ENCODE results near the gene HMGN2. TPM values are rescaled to one million over a fixed set of nuclear protein-coding genes. Genes with fewer than 3 reads are reported as not detected.

The HMGN2 gene
- total and polyA plus RNA-seq, 10 of the 15 experiments (the other 5 are each of a cell fraction or from before 2014, with no cell fraction given), result 249 to 2,682 (median 694) TPM

GRCh38 chr1:26452459-26453183 is 19.6 kb upstream of the HMGN2 start:
- BruUV-seq (replicated peaks), result no TSS peak
- TF ChIP-seq CBFB (IDR thresholded peaks at IDR 0.05; ENCODE audit: low read depth) (no peak), SMAD5 (IDR thresholded peaks at IDR 0.05; ENCODE audit: low read depth) (no peak), CHD1 (IDR thresholded peaks at IDR 0.05; ENCODE audit: low read depth, low read length) (no peak), ATF2 (IDR thresholded peaks at IDR 0.05; ENCODE audit: low read length) (no peak), NFXL1 (IDR thresholded peaks at IDR 0.05; ENCODE audit: borderline replicate concordance) (no peak), LARP7 (IDR thresholded peaks at IDR 0.05) (no peak), SRF (IDR thresholded peaks at IDR 0.05; ENCODE audit: low read depth in 2 of 2, low read length in 2 of 2) (no peak), WRNIP1 (IDR thresholded peaks at IDR 0.05; ENCODE audit: borderline replicate concordance, low read depth, low read length) (no peak), MEF2A (IDR thresholded peaks at IDR 0.05; ENCODE audit: insufficient read depth, low read depth, low read length) (no peak), E2F8 (IDR thresholded peaks at IDR 0.05; ENCODE audit: low read depth, partially characterized antibody) (no peak), MXI1 (IDR thresholded peaks at IDR 0.05; ENCODE audit: low read depth, low read length) (no peak), KAT2A (conservative IDR thresholded peaks at IDR 0.05; ENCODE audit: control insufficient read depth, low read depth, low read length) (no peak), BCL11A (IDR thresholded peaks at IDR 0.05; ENCODE audit: low read depth, low read length) (no peak)
- TF ChIP-seq, protein P1, sequence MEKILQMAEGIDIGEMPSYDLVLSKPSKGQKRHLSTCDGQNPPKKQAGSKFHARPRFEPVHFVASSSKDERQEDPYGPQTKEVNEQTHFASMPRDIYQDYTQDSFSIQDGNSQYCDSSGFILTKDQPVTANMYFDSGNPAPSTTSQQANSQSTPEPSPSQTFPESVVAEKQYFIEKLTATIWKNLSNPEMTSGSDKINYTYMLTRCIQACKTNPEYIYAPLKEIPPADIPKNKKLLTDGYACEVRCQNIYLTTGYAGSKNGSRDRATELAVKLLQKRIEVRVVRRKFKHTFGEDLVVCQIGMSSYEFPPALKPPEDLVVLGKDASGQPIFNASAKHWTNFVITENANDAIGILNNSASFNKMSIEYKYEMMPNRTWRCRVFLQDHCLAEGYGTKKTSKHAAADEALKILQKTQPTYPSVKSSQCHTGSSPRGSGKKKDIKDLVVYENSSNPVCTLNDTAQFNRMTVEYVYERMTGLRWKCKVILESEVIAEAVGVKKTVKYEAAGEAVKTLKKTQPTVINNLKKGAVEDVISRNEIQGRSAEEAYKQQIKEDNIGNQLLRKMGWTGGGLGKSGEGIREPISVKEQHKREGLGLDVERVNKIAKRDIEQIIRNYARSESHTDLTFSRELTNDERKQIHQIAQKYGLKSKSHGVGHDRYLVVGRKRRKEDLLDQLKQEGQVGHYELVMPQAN (conservative IDR thresholded peaks at IDR 0.05), result no peak
- TF ChIP-seq, protein P2, sequence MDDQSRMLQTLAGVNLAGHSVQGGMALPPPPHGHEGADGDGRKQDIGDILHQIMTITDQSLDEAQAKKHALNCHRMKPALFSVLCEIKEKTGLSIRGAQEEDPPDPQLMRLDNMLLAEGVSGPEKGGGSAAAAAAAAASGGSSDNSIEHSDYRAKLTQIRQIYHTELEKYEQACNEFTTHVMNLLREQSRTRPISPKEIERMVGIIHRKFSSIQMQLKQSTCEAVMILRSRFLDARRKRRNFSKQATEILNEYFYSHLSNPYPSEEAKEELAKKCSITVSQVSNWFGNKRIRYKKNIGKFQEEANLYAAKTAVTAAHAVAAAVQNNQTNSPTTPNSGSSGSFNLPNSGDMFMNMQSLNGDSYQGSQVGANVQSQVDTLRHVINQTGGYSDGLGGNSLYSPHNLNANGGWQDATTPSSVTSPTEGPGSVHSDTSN (IDR thresholded peaks at IDR 0.05; ENCODE audit: insufficient replicate concordance, low read depth, low read length), result no peak
- TF ChIP-seq, protein P3, sequence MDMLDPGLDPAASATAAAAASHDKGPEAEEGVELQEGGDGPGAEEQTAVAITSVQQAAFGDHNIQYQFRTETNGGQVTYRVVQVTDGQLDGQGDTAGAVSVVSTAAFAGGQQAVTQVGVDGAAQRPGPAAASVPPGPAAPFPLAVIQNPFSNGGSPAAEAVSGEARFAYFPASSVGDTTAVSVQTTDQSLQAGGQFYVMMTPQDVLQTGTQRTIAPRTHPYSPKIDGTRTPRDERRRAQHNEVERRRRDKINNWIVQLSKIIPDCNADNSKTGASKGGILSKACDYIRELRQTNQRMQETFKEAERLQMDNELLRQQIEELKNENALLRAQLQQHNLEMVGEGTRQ (IDR thresholded peaks at IDR 0.05; ENCODE audit: borderline replicate concordance, low read depth, low read length), result no peak

More at GRCh38 chr1:26452459-26453183, 19.6 kb upstream of the HMGN2 start:
- Histone ChIP-seq H3K4me1 (ENCODE audit: control insufficient read depth, insufficient read depth, low read length) (no peaks in the 10 kb centered on the region), H4K20me1 (ENCODE audit: control insufficient read depth, insufficient read depth) (no peaks in the 10 kb centered on the region), H3K9ac (ENCODE audit: control insufficient read depth, insufficient read depth, low read length) (no peak overlapping the region), H3K4me3 (no peak overlapping the region), H3K27me3 (replicated peaks in 1 of 2; ENCODE audit: control insufficient read depth in 2 of 2, insufficient read depth in 2 of 2, low read length in 1 of 2) (no peaks in the 10 kb centered on the region), H3K27ac (ENCODE audit: control insufficient read depth, insufficient read depth) (no peak overlapping the region), H3K4me2 (ENCODE audit: control insufficient read depth, insufficient read depth) (no peak overlapping the region), H3K9me3 (replicated peaks; ENCODE audit: control insufficient read depth, insufficient read depth, low read length) (no peaks in the 10 kb centered on the region), H3K79me2 (ENCODE audit: control insufficient read depth, insufficient read depth, low read length) (no peaks in the 10 kb centered on the region), H2AFZ (ENCODE audit: control insufficient read depth, low read depth, low read length) (no peak overlapping the region), H3K36me3 (ENCODE audit: control insufficient read depth in 2 of 2, insufficient read depth in 2 of 2, low read length in 1 of 2) (peaks cover 0 to 7% of the 10 kb centered on the region in 2 experiments; a peak in 3 of 4 replicates)
- POLR2A ChIA-PET, result interaction anchor here (0.6 kb wide), 1 partner anchor 1499 kb away, joined by 3 read pairs; no protein-coding TSS in a partner anchor
- ATAC-seq, result no peak
- FAIRE-seq, result no peak
- RAD21 ChIA-PET (ENCODE audit: unreplicated experiment), result no interaction called here
- SMC1A ChIA-PET (ENCODE audit: uncharacterized antibody, unreplicated experiment), result no interaction called here
- in situ Hi-C loops (cut with MboI), result no loop called here
- intact Hi-C loops (cut with micrococcal nuclease; ENCODE audit: unreplicated experiment), result no loop called here
- WGBS (ENCODE audit: insufficient coverage, insufficient replicate concordance, low lambda C conversion rate, missing lambda C conversion rate), result 97% methylated on average over 5 of the region's 5 CpGs
- no peak for DNase-seq (ENCODE audit: low read depth, low spot score)
- CTCF ChIA-PET, result interaction anchor here (0.6 kb wide), 1 partner anchor 1147 kb away, joined by 5 read pairs; no protein-coding TSS in a partner anchor
